NK-92 (cell line): ENCODE measurements around the gene CYP46A1.

Source experiments
- DNase-seq: peaks from one replicate; lab custom pipeline; 2025; ENCODE audit not compliant: unreplicated experiment; lab: John Stamatoyannopoulos, UW

Gene CYP46A1

DNA sequence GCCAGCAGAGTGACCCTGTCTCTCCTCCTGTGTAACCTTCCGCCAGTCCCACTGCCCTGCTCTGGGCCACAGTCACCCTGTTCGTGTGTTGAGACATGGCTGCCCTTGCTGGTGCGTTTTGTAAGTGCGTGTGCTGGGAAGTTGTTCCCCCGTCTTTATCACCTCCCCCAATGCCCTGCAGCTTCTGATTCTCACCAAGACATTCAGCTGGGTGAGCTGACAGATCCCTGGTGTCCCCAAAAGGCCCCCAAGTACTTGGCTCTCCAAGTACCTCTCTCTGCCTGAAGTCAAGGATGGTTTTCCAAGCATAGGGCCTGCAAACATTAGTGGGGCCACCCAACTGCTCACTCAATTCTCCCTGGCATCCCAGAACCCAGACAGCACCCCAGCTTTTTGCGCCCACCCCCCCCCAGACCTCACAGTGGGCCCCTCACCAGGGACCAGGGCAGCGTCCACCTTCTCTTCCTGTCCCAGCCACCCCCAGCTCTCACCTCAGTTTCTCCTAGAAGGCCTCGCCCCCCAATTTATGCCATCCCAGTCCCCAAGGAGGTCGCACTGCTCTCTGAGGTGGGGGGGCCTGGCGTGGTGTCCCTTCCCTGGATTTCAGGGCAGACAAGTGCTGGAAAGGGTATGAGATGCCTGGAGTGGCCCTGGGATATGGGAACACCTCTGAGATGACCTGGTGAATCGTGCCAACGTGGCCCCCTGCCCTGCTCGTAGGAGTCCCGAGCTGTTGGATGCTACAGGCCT is 57.3 kb downstream of the CYP46A1 start:
- DNase-seq: no peak

DNA sequence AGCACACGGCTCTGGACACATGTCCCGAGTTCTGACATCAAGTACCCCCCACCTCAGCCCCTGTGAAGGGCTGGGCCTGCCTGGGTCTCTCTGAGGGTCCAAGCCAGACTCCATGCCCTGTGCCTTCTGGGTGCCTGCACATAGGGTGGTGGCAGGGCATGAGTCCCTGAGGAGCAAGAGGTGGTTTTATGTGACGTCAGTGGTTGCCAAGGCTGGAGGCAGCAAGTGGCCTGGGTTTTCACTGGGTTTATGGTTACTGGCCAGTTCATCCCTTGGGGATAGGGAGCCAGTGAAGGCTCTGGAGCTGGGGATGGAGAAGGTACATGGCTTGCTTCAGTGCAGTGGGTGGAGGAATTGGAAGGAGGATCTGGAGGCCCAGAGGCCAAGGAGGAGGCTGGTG is 58.0 kb downstream of the CYP46A1 start:
- no peak for DNase-seq

DNA sequence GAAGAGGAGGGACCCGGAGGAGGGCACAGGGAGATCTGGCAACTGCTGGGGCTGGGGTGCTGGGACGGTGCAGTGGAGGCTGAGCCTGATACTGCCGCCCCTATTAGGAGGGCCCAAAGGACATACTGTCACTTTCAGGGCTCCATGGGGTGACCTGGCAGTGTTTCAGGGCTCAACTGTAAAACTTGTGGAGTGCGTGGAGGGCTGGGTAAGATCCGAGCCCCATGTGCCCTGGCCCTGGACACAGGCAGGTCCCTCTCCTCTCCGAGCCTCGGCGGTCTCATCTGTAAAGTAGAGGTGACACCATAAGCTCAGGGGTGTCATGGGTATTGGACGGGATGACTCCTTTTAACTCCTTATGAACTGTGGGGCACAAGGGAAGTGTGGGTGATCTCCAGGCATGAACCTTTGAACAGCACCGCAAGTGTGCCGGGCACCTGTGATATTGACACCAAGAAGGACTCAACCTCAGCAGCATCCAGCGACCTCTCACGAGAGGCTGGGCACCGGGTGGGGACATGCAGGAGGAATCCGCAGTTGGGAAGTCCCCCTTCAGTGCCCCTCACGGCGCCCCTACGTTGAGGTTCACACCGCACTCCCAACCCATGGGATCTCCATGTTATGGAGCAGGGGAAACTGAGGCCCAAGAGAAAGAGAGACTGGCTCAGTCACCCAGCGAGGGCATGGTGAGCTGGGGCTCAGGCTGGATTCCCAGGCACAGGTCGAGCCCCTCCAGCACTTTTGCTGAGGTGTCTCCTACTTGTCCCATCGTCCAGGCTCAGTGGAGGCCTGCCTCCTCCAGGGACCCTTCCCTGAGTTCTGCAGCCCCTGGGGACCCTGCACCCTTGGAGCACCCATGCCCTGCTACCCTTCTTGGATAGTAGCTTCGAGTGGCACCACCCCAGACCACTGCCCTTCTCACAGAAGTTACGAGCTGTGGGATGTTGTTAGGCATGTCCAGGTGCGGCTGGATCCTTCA is 58.7 kb downstream of the CYP46A1 start:
- no peak for DNase-seq

DNA sequence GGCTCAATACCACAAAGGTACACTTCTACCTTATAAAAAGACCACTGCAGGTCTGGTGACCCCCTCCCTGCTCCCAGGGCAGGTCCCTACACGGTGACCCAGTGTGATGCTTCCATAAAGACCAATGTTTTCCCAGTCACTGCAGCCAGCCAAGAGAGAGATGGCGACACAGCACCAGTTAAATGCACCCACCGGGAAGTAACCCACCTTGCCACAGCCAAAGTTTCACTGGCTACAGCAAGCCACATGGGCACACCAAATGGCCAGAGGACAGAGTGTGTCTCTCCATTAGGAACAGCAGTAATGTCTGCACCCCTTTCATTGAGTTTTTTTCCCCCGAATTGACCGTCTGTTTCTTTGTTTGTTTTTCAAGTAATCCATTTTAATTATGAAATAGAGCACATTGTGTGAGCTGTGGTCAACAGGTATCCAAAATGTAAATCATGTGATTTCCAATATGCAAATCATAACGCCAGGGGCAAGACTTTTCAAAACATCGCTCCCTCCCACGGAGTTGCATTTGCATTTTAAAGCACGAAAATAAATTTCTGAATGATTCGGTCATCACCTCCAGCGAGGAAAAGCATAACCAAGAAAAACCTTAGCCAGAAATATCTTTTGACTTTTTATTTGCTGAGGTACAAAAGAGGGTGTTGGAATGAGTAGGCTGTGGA is 60.2 kb downstream of the CYP46A1 start:
- DNase-seq: no peak

DNA sequence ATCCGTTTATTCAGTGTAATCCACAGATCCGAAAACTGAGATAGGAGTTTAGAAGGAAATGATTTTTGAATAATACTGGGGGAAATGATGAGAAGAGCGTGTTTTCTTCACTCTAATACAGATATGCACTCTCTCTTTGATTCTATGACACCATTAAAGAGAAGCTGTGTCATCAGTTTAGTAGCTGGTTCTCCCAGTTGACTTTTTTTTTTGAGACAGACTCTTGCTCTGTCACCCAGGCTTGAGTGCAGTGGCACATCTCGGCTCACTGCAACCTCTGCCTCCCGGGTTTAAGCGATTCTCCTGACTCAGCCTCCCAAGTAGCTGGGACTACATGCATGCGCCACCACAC is 60.8 kb downstream of the CYP46A1 start:
- no peak for DNase-seq

DNA sequence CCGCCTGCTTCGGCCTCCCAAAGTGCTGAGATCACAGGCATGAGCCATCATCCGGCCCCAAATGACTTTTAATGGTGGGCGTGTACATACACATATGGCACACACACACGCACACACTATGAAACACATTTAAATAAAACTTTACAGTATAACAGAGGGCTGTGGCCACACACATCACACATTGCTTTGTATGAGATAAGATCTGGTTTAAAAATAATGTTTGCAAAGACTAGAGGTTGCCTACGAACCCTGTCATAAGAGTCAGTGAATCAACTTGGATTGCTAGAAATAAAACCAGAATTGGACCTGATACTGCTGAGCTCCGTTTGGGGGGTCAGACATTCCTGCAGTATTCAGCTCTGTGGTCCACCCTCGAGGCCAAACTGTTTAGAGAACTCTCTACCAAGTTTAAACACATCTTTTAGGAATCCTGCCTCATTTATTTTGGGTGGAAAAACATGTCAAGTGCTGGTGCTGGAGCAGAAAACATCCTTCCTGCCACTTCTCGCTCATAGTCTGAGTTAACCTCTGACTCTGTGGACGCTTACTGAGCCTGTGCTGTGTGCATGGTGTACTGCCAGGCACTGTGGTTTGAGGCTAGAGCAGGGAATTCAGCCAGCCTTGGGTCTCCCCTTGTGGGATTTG is 61.3 kb downstream of the CYP46A1 start:
- DNase-seq: no peak

DNA sequence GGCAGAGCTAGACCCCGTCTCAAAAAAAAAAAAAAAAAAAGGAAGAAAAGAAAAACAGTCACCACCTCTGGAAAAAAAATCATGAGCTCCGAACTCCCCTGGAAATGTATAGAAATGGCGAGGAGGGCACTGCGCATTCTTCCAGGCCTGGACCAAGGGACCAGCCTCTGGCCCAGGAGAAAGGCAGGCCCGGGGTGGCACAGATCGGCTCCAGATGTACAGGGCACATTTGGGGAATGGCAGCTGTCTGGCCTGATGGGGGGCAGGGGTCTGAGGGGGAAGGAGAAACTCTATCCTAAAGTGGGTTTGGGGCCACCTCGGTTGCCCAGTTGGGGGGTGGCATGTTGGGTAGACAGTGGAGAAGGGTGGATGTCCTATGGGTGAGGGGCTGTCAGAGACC is 63.1 kb downstream of the CYP46A1 start:
- DNase-seq: no peak

DNA sequence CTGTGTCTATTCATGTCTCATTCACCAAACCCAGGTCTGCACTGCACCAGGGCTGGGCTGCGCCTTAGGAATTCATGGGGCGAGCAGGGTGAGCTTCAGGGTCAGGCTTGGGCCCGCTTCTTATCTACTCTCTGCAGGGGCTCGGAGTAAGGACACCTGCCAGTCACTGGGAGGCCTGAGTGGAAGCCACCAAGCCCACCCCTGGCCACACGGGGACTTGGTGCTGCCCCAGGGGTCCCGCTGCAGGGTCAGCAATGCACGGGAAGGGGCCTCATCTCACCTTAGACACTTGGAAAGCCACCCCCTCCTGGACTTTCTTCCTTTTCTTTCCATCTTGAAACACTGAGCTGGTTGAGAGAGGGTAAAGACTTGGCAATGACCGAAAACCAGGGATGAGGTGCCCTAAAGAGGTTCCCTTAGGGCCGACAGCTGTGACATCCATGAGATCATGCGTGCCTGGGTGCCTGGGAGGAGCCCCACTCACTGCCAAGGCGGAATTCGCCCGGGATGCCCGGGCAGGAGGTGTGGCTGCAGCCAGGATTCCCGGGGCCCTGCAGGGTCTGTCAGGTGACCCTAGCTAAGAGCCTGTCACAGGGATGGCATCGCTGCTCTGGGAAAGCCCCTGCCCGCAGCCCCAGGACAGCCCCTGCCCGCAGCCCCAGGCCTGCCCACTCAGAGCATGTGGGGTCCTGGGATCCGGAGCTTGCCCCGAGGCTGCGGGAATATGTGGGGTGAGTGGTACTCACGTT is 63.7 kb downstream of the CYP46A1 start:
- no peak for DNase-seq

DNA sequence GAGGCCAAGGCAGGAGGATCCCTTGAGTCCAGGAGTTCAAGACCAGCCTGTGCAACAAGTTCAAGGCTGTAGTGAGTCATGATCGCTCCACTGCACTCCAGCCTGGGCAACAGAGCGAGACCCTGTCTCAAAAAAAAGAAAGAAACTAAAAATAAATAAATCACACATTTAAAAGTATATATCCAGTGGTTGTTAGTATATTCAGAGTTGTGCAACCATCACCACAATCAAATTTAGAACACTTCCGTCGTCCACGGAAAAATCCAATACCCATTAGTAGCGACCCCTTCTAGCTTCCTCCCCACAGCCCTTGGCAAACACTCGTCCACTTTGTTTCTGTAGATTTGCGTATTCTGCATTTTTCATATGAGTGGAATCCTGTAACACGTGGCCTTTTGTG is 64.4 kb downstream of the CYP46A1 start:
- DNase-seq: no peak

DNA sequence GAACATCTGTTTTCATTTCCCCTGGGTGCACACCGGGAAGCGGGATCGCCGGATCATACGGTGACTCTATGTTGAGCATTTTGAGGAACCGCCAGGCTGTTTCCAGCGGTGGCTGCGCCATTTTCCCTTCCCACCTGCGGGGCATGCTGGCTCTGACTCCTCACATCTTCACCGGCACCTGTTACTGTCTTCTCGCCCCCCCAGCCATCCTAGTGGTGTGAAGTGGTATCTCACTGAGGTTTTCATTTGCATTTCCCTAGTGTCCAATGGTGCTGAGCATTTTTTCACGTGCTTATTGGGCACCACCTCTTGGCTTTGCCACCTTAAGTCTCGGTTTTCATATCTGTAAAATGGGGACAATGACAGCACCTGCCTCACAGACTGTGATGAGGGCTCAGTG is 65.0 kb downstream of the CYP46A1 start:
- DNase-seq: no peak

DNA sequence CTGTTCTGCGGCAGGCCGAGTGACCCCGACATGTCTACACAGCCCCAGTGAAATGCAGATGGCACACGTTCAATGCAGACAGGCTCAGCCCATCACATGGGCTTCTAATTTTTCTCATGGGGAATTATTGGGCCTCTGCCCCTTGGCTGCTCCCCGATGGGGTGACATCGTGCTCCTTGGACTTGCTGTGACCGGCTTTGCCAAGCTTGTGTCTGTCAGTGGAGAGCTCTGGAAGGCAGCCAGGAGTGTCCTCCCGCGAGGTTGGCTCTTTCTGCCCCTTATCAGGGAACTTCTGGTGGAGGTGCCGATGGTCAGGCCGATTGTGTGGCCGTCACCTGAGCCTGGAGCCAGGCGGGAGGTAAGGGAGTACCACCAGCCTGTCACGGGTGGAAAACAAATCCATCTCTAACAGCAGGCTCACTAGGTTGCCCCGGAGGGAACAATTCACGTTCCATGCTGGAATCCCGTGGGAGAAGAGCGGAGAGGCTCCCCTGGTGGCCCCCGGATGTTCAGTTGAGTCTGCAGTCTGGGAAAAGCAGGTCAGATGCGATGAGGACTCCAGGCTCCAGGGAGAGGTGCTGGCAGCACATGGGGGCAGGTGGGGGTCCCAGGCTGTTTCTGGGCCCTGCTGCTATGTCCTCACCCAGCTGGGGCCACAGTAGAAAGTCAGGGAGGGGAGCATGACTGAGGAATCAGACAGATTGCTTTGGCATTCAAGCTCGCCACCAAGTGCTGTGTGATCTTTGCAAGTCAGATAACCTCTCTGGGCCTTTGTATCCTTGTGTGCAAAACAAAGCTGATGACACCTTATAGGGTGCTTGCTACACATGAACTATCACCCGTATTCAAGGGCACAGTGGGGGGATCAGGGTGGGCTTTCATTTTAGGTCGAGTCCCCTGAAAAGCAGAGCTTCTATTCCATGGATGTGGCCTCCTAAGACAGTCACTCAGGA is 65.9 kb downstream of the CYP46A1 start:
- DNase-seq: no peak

DNA sequence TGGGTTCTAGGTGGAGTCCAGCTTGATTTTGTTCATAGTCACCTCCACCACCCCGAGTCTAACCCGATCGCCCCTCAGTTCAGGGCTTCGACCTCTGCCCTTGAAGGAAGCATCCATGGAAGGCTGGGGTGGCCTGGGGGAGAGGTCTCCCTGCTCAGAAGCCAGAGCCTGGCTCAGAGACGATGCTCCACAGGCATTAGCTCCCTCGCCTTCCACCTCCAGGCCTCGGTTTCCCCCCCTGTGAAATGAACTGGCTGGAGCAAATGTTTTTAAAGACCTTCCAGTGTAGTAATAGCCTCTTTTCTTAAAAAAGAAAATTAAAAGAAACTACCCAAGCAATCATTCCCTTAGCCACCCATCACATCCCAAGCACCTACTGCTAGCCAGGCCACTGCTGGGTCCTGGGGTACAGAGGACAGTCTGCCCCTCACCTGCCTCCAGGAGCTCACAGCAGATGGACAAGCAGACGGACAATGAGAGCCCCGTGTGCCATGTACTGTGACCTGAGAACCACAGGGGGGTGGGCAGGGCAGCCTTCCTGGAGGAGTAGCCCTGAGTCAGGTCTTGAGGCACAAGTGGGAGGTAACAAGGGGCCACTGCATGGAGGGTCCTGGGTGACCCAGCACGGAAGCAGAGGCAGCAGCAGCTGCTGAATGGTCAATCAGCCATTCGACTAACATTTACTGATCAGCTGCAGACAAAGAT is 66.8 kb downstream of the CYP46A1 start:
- no peak for DNase-seq

DNA sequence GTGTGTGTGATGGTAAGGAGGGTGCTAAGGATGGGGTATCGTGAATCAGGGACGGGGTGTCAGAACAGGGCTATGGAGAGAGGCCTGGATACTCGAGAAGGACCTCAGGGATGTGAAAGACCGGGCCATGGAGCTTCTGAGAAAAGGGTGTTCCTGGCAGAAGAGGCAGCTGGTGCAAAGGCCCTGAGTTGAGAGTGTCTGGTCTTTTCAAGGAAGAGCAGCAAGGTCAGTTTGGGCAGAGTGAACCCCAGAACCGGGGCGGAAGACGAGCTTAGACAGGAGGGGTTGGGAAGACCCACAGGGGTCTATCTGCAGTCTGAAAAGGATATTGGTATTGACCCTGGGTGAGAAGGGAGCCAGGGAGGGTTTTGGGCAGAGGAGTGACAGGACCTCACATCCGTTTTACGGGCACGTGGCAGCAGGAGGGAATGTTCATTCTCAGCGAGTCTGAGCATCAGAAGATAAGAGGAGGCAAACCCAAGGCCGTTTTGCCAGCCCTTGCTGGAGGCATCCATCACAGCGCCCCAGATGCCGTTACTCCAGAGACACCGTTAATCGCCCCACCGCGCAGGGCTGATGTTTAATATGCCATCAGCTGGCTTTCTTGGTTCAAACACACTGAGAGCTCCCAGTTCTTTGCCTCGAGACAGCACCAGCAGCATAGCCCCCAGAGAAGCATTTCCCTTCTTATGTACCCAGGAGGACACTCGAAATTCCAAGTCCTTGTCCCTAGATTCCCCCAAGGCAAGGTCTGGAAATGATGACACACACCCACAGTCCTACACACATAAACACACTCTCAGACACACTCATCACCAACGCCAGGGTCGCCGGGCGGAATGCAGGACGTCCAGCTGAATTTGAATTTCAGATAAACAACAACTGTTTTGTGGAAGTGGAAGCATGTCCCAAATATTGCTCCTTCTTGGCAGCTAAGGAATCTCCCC is 67.7 kb downstream of the CYP46A1 start:
- no peak for DNase-seq

DNA sequence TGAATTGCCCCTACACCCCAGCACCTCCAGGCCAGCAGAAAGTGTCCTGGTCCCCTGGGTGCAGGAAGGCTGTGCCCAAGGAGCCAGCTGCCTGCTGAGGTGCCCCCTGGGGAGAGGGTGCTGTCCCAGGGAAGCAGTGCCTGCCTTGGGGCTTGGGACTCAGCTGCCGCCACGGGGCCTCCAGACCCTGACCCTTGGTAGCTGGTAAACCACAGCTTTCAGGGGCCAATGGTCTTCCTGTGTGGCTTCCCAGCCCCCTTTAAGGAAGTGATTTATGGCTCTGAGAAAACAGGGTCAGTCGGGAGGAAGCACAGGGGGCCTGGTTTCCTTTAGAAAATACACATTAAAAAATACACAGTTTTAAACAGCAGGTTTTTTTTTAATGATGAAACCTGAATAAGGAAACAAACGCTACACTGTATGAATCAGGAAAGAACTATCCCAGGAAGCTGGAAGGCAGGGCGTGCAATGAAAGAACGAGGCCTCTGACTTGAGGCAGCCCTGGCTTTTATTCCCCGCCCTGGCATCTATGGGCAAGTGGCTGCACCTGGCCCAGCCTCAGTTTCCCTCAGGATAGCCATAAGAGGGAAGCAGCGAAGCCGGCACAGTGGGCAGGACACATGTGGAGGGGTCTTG is 68.5 kb downstream of the CYP46A1 start:
- DNase-seq: no peak

DNA sequence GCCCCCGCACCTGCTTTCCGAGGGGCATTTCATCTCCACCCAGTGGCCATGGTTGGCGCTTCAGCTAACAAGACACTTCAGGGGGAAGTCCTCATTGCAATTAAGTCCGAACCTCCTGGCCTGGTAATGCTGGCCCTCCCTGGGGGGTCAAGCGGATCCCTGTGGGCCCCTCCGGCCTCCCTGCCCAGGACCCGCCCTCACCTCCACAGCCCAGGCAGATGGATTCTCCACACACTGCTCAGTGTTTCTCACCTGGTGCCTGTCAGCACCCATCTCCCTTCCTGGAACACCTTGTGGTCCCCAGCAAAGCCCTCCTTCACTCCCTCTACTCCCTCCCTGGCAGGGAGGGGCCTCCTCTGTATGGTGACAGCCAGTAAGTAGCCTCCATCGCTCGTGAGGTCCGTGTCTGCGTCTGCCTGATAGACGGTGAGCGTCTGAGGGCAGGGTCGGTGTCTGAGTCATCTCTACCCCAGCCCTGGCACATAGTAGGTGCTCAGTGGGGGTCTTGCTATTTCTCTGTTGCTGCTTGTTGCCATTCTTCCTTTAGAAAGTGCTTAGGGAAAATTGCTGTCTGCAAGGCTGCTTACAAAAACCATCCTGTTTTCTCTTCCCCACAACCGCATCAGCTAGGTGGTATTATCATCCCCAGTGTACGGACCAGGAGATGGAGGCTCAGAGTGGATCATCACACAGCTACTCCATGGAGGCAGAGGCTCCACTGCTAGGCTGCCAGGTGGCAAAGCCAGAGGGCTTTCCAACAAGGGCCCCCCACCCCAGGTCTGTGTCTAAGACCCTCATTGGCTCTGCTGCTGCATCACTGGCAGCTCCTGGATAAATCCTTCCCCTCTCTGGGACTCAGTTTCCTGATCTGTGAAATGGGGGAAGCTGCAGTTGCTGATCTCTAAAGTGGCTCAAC is 69.4 kb downstream of the CYP46A1 start:
- no peak for DNase-seq
